Measurements from ENCODE around the gene DHX38.

DNA sequence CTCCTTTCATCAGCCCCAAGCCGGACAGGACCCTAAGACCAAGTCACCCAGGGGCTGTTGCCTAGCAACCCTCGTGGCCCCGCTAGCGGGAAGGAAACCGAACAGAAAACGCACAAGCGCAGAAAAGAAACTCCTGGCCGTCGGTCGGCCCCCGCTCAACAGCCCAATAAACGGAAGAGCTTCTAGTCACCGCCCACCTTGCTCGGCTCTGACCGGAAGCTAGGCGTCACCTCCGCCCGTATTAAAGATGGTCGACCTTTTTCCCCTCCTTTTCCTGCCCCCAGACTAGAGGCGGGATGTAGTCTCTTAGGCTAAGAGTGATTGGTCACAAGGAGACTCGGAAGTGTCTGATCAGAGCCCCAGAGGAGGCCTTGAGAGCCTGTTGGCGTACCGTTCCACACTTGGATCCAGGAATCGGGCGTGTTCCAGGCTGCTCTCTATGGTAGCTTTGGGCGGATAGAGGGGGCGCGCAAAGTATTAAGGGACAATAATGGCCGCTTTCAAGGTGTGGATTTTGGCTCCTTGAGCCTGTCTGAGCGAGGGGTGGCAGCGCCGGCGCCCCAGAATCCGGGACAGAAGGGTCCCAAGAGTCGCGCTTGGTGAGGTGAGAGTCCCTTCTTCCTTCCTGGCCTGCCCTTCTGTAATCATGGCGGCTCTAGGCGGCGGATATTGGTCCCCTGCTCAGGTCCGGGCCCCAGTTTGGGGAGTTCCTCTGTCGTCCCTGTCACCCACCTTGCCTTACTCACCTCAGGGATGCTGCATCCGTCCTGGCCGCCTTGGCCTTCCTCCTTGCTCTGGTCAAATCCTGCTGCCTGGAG, at the start of gene DHX38, which contains the start of gene TXNL4B:
- TF ChIP-seq EZH2 (IDR thresholded peaks at IDR 0.05): no peak
- TF ChIP-seq POLR2AphosphoS5 (IDR thresholded peaks at IDR 0.05; ENCODE audit: borderline replicate concordance, low read depth, low read length): peak; percentile 69
